Central memory CD8-positive, alpha-beta T cell (primary cell): ENCODE data around the gene SPOPL.
"Not testable (repeated sequence)": the region's sequence is repeated elsewhere in the genome, so short reads cannot be mapped to it uniquely, and the experiment has no call there.

ENCODE experiments used
- ATAC-seq: fragments of 150-1000 bp; cut with Tn5 transposase; replicated peaks from 2 replicates; pipeline ENCODE4 v1.10.0; 2022; ENCODE audit warnings: mild to moderate bottlenecking, moderate FRiP score, moderate number of reproducible peaks; ENCODE audit not compliant: poor library complexity, severe bottlenecking; ENCODE audit errors: extremely low read depth
- DNase-seq, 2 donors: peaks; one replicate each; pipeline ENCODE4 v3.0.0; 2021; ENCODE audit warnings: low spot score in 2 of 2
- H3K27ac Mint-ChIP-seq: one replicate; pipeline ENCODE4 v1.8.0; 2022; ENCODE audit warnings: low read depth, mild to moderate bottlenecking, moderate library complexity, mixed read lengths
- H3K27me3 Mint-ChIP-seq: one replicate; pipeline ENCODE4 v1.8.0; 2022; ENCODE audit warnings: mixed read lengths
- H3K36me3 Mint-ChIP-seq: one replicate; pipeline ENCODE4 v1.8.0; 2022; ENCODE audit warnings: mild to moderate bottlenecking, moderate library complexity, mixed read lengths; ENCODE audit not compliant: insufficient read depth
- H3K4me1 Mint-ChIP-seq: one replicate; pipeline ENCODE4 v1.8.0; 2022; ENCODE audit warnings: mixed read lengths
- H3K4me3 Mint-ChIP-seq: one replicate; pipeline ENCODE4 v1.8.0; 2022; ENCODE audit warnings: mild to moderate bottlenecking, moderate library complexity, mixed read lengths
- H3K9me3 Mint-ChIP-seq: one replicate; pipeline ENCODE4 v1.8.0; 2022; ENCODE audit warnings: mixed read lengths

The SPOPL gene

GRCh38 chr2:138501425-138502254, at the start of gene SPOPL:
Gene SPOPL, plus strand, starts transcription at chr2:138501770. Its CDS starts 48,447 bp downstream, at chr2:138550217.
- no peaks in the 10 kb centered on the region for H3K9me3 Mint-ChIP-seq
- H3K36me3 Mint-ChIP-seq = peaks cover 9% of the 10 kb centered on the region
- peak; percentile 51 to 66 for DNase-seq
- peak within 1 kb of the TSS; percentile 95 for H3K27ac Mint-ChIP-seq
- H3K4me3 Mint-ChIP-seq = peak within 1 kb of the TSS; percentile 96
- no peaks in the 10 kb centered on the region for H3K27me3 Mint-ChIP-seq
- ATAC-seq = peak; percentile 79
- H3K4me1 Mint-ChIP-seq = peaks cover 36% of the 10 kb centered on the region

GRCh38 chr2:138452324-138452723, 49.2 kb upstream of the SPOPL start:
- H3K36me3 Mint-ChIP-seq = no peaks in the 10 kb centered on the region
- H3K4me3 Mint-ChIP-seq = no peak overlapping the region
- ATAC-seq (no peak), DNase-seq (no peak)
- peaks cover 13% of the 10 kb centered on the region for H3K27me3 Mint-ChIP-seq
- H3K27ac Mint-ChIP-seq = no peak overlapping the region
- H3K4me1 Mint-ChIP-seq = no peaks in the 10 kb centered on the region
- H3K9me3 Mint-ChIP-seq = no peaks in the 10 kb centered on the region

- H3K9me3 Mint-ChIP-seq = peaks cover 3% of the 10 kb centered on the region
- H3K36me3 Mint-ChIP-seq = no peaks in the 10 kb centered on the region
- no peak overlapping the region for H3K4me3 Mint-ChIP-seq
- ATAC-seq = no peak
- H3K27me3 Mint-ChIP-seq = peaks cover 13% of the 10 kb centered on the region
- no peaks in the 10 kb centered on the region for H3K4me1 Mint-ChIP-seq
- DNase-seq = no peak
- H3K27ac Mint-ChIP-seq = no peak overlapping the region
These were observed 47.8 kb upstream of the SPOPL start for GRCh38 chr2:138453815-138454214.

- Mint-ChIP-seq H3K36me3 (no peaks in the 10 kb centered on the region), H3K4me3 (no peak overlapping the region)
These were observed 46.8 kb upstream of the SPOPL start for GRCh38 chr2:138454761-138455160.

GRCh38 chr2:138455275-138455674, 46.3 kb upstream of the SPOPL start:
- Mint-ChIP-seq H3K27me3 (peaks cover 13% of the 10 kb centered on the region), H3K9me3 (peaks cover 12% of the 10 kb centered on the region), H3K27ac (no peak overlapping the region)

More at GRCh38 chr2:138454761-138455160, 46.8 kb upstream of the SPOPL start:
- H3K4me1 Mint-ChIP-seq = no peaks in the 10 kb centered on the region
- DNase-seq (no peak), ATAC-seq (no peak)
- H3K9me3 Mint-ChIP-seq = peaks cover 11% of the 10 kb centered on the region
- H3K27me3 Mint-ChIP-seq = peaks cover 13% of the 10 kb centered on the region
- H3K27ac Mint-ChIP-seq = no peak overlapping the region

GRCh38 chr2:138455691-138456090, 45.9 kb upstream of the SPOPL start:
- no peaks in the 10 kb centered on the region for H3K36me3 Mint-ChIP-seq
- no peak overlapping the region for H3K4me3 Mint-ChIP-seq
- no peaks in the 10 kb centered on the region for H3K4me1 Mint-ChIP-seq
- no peak overlapping the region for H3K27ac Mint-ChIP-seq
- DNase-seq (no peak), ATAC-seq (no peak)
- peaks cover 13% of the 10 kb centered on the region for H3K27me3 Mint-ChIP-seq
- H3K9me3 Mint-ChIP-seq = peaks cover 12% of the 10 kb centered on the region

More at GRCh38 chr2:138455275-138455674, 46.3 kb upstream of the SPOPL start:
- no peaks in the 10 kb centered on the region for H3K4me1 Mint-ChIP-seq
- H3K4me3 Mint-ChIP-seq = no peak overlapping the region
- no peak for ATAC-seq
- no peaks in the 10 kb centered on the region for H3K36me3 Mint-ChIP-seq
- DNase-seq = no peak

GRCh38 chr2:138462689-138463088, 38.9 kb upstream of the SPOPL start:
- H3K4me1 Mint-ChIP-seq, ATAC-seq, H3K27ac Mint-ChIP-seq, H3K36me3 Mint-ChIP-seq, H3K27me3 Mint-ChIP-seq, H3K4me3 Mint-ChIP-seq, DNase-seq: not testable (repeated sequence)
- peaks cover 16% of the 10 kb centered on the region for H3K9me3 Mint-ChIP-seq

- no peak for ATAC-seq
- Mint-ChIP-seq H3K4me1 (no peaks in the 10 kb centered on the region), H3K4me3 (no peak overlapping the region)
These were observed 33.0 kb upstream of the SPOPL start for GRCh38 chr2:138468617-138469016.

GRCh38 chr2:138469411-138469810, 32.2 kb upstream of the SPOPL start:
- H3K27me3 Mint-ChIP-seq = no peaks in the 10 kb centered on the region
- no peaks in the 10 kb centered on the region for H3K4me1 Mint-ChIP-seq
- no peaks in the 10 kb centered on the region for H3K9me3 Mint-ChIP-seq
- DNase-seq (no peak), ATAC-seq (no peak)
- H3K36me3 Mint-ChIP-seq = peaks cover 1% of the 10 kb centered on the region
- H3K27ac Mint-ChIP-seq = no peak overlapping the region
- H3K4me3 Mint-ChIP-seq = no peak overlapping the region

More at GRCh38 chr2:138468617-138469016, 33.0 kb upstream of the SPOPL start:
- Mint-ChIP-seq H3K27ac (no peak overlapping the region), H3K9me3 (no peaks in the 10 kb centered on the region), H3K27me3 (no peaks in the 10 kb centered on the region), H3K36me3 (peaks cover 1% of the 10 kb centered on the region)
- DNase-seq = no peak

GRCh38 chr2:138470941-138471340, 30.6 kb upstream of the SPOPL start:
- ATAC-seq = no peak
- H3K27me3 Mint-ChIP-seq = no peaks in the 10 kb centered on the region
- H3K36me3 Mint-ChIP-seq = peaks cover 1% of the 10 kb centered on the region
- no peak overlapping the region for H3K4me3 Mint-ChIP-seq
- H3K4me1 Mint-ChIP-seq = no peaks in the 10 kb centered on the region
- no peak for DNase-seq
- H3K9me3 Mint-ChIP-seq = no peaks in the 10 kb centered on the region
- no peak overlapping the region for H3K27ac Mint-ChIP-seq

GRCh38 chr2:138474100-138474825, 27.3 kb upstream of the SPOPL start:
- no peaks in the 10 kb centered on the region for H3K36me3 Mint-ChIP-seq
- ATAC-seq (no peak), DNase-seq (no peak)
- H3K4me1 Mint-ChIP-seq = no peaks in the 10 kb centered on the region
- no peak overlapping the region for H3K27ac Mint-ChIP-seq
- H3K9me3 Mint-ChIP-seq = no peaks in the 10 kb centered on the region
- no peaks in the 10 kb centered on the region for H3K27me3 Mint-ChIP-seq
- H3K4me3 Mint-ChIP-seq = no peak overlapping the region

- ATAC-seq (no peak), DNase-seq (no peak)
- Mint-ChIP-seq H3K36me3 (no peaks in the 10 kb centered on the region), H3K9me3 (no peaks in the 10 kb centered on the region), H3K27ac (no peak overlapping the region), H3K27me3 (no peaks in the 10 kb centered on the region), H3K4me3 (no peak overlapping the region), H3K4me1 (no peaks in the 10 kb centered on the region)
These were observed 26.2 kb upstream of the SPOPL start for GRCh38 chr2:138475277-138475776.
